Stomach (tissue), 9 donors: Measurements from ENCODE around the gene ATP6V0C. TPM values are rescaled to one million over a fixed set of nuclear protein-coding genes. Genes with fewer than 3 reads are reported as not detected.

ENCODE experiments used
- DNase-seq, 2 donors: peaks; one replicate each; pipeline versions ENCODE4 v3.0.0 to v3.0.0-alpha.2; 2013 to 2019
- H3K27ac ChIP-seq, 5 donors: fragments of 200-600 bp in 4 of 5; sonication (generic) in 4 of 5; one replicate each; pipeline ENCODE4 v1.5.1; 2013 to 2019; ENCODE audit warnings: mild to moderate bottlenecking in 1 of 5, moderate library complexity in 1 of 5
- H3K27me3 ChIP-seq, 3 donors: fragments of 200-600 bp; sonication (generic); one replicate each; pipeline ENCODE4 v1.5.1; 2017 to 2019; ENCODE audit warnings: mixed run types in 1 of 3
- H3K36me3 ChIP-seq, 4 donors: fragments of 200-600 bp; sonication (generic); 1 replicate in 3 of 4; 2 replicates in 1 of 4; pipeline ENCODE4 v1.5.1; 2016 to 2019
- H3K4me1 ChIP-seq, 4 donors: fragments of 200-600 bp; sonication (generic); one replicate each; pipeline ENCODE4 v1.5.1; 2016 to 2019
- H3K4me3 ChIP-seq, 4 donors: fragments of 200-600 bp; sonication (generic) in 3 of 4; one replicate each; pipeline ENCODE4 v1.5.1; 2016 to 2019; ENCODE audit warnings: mild to moderate bottlenecking in 1 of 4
- H3K9me3 ChIP-seq, 4 donors: fragments of 200-600 bp; sonication (generic); one replicate each; pipeline ENCODE4 v1.5.1; 2016 to 2019
- CTCF ChIP-seq, 7 experiments: fragments of 450-650 bp in 4 of 7; fragments of 200-600 bp in 3 of 7; sonication (generic) in 3 of 7; IDR thresholded peaks; one replicate each; pipeline ENCODE4 v1.5.1; 2016 to 2019; ENCODE audit warnings: antibody characterized with exemption in 7 of 7, control low read depth in 2 of 7, mild to moderate bottlenecking in 1 of 7
- EP300 ChIP-seq: sonication (generic); formaldehyde crosslinking; IDR thresholded peaks from one replicate; pipeline ENCODE4 v1.6.1; 2017; ENCODE audit warnings: antibody characterized with exemption
- POLR2A ChIP-seq, 4 donors: fragments of 450-650 bp; IDR thresholded peaks; one replicate each; pipeline ENCODE4 v1.6.1; 2016; ENCODE audit warnings: antibody characterized with exemption in 4 of 4, control low read depth in 2 of 4, mild to moderate bottlenecking in 1 of 4, moderate library complexity in 1 of 4
- POLR2AphosphoS5 ChIP-seq, 3 donors: sonication (generic); formaldehyde crosslinking; IDR thresholded peaks; one replicate each; pipeline ENCODE4 v1.6.1; 2016; ENCODE audit warnings: antibody characterized with exemption in 3 of 3
- WGBS, 5 donors: extraction: QIAGEN DNeasy Blood & Tissue Kit in 3 of 5; methylation state at CpG; one replicate each; pipeline versions ENCODE4 v1.1.5 to v1.1.7; 2013 to 2018; 5-methylcytosine and 5-hydroxymethylcytosine counted together
- intact Hi-C: fragments of 100-400 bp; cut with DNase I; formaldehyde crosslinking; loops from one replicate; pipeline ENCODE4 v1.15.1; 2023; ENCODE audit warnings: low total_unique reads
- polyA plus RNA-seq, 3 donors: library from polyadenylated mRNA; stranded (reverse); fragments of 200-250 nt; gene quantifications; one replicate each; pipeline ENCODE4 v1.2.3, GENCODE V29; 2013
- total RNA-seq, 5 donors: library from RNA; depleted of rRNA; stranded (reverse); fragments of >200 nt; gene quantifications; one replicate each; pipeline versions ENCODE4 v1.1.0 to v1.2.3, GENCODE V29; 2014 to 2016
- donor health status: healthy with polysubstance abuse.
- donor health status: Bipolar disorder and iron deficiency.
- donor health status: healthy.

ATP6V0C gene
- total and polyA plus RNA-seq, 8 donors, result 8.1 to 169 (median 75.3) TPM

GRCh38 chr16:2497116-2497630, 16.6 kb upstream of the ATP6V0C start:
- no peak for DNase-seq
- intact Hi-C loops, result loop anchor here (5.0 to 10.0 kb wide), 2 partner anchors 155 to 302 kb away; partner anchors contain the start of genes ABCA3 and CASKIN1
- peak overlapping the region in 1 of 5 donors; percentile 24 for H3K27ac ChIP-seq
- no peak for TF ChIP-seq POLR2A (IDR thresholded peaks at IDR 0.05)
- 36 to 63% (median 60%) methylated on average over 6 to 21 of the region's 21 CpGs for WGBS, 5 donors
- H3K9me3 ChIP-seq, result no peaks in the 10 kb centered on the region
- H3K27me3 ChIP-seq, result no peaks in the 10 kb centered on the region
- H3K4me3 ChIP-seq, result no peak overlapping the region
- H3K4me1 ChIP-seq, result peaks cover 14 to 39% (median 28%) of the 10 kb centered on the region in 4 donors
- H3K36me3 ChIP-seq, result peaks cover 0 to 57% (median 41%) of the 10 kb centered on the region in 4 donors

- H3K27me3 ChIP-seq, result no peaks in the 10 kb centered on the region
- intact Hi-C loops, result loop anchor here (5.0 to 10.0 kb wide), 2 partner anchors 156 to 303 kb away; partner anchors contain the start of genes ABCA3 and CASKIN1
- TF ChIP-seq POLR2AphosphoS5 (IDR thresholded peaks at IDR 0.05) (no peak), POLR2A (IDR thresholded peaks at IDR 0.05) (no peak), EP300 (no peak), CTCF (IDR thresholded peaks at IDR 0.05) (no peak)
- peaks cover 0 to 57% (median 41%) of the 10 kb centered on the region in 4 donors for H3K36me3 ChIP-seq
- no peaks in the 10 kb centered on the region for H3K9me3 ChIP-seq
- H3K4me1 ChIP-seq, result peaks cover 14 to 47% (median 35%) of the 10 kb centered on the region in 4 donors
- H3K4me3 ChIP-seq, result no peak overlapping the region
- WGBS, 5 donors, result 80 to 91% (median 89%) methylated on average over 19 to 26 of the region's 26 CpGs
- DNase-seq, result no peak
- H3K27ac ChIP-seq, result peak overlapping the region in 1 of 5 donors; percentile 1
Observed at GRCh38 chr16:2497695-2498484, 15.9 kb upstream of the ATP6V0C start.

GRCh38 chr16:2498531-2499253, 15.1 kb upstream of the ATP6V0C start:
- 61 to 77% (median 64%) methylated on average over 7 to 15 of the region's 15 CpGs for WGBS, 5 donors
- no peaks in the 10 kb centered on the region for H3K9me3 ChIP-seq
- peaks cover 0 to 50% (median 41%) of the 10 kb centered on the region in 4 donors for H3K36me3 ChIP-seq
- intact Hi-C loops, result loop anchor here (5.0 to 10.0 kb wide), 2 partner anchors 156 to 304 kb away; partner anchors contain the start of genes ABCA3 and CASKIN1
- H3K4me3 ChIP-seq, result no peak overlapping the region
- H3K27ac ChIP-seq, result peak overlapping the region in 2 of 5 donors; percentile 1 to 46
- H3K4me1 ChIP-seq, result peaks cover 14 to 52% (median 38%) of the 10 kb centered on the region in 4 donors
- no peaks in the 10 kb centered on the region for H3K27me3 ChIP-seq
- TF ChIP-seq EP300, result no peak
- TF ChIP-seq POLR2A (IDR thresholded peaks at IDR 0.05), result no peak
- TF ChIP-seq POLR2AphosphoS5 (IDR thresholded peaks at IDR 0.05), result no peak
- TF ChIP-seq CTCF (IDR thresholded peaks at IDR 0.05), result no peak
- peak in 1 of 2 donors; percentile 76 for DNase-seq

- no peak for DNase-seq
- no peak for TF ChIP-seq CTCF (IDR thresholded peaks at IDR 0.05)
- no peak for TF ChIP-seq POLR2AphosphoS5 (IDR thresholded peaks at IDR 0.05)
- TF ChIP-seq POLR2A (IDR thresholded peaks at IDR 0.05), result no peak
- no peak for TF ChIP-seq EP300
- Histone ChIP-seq H3K36me3 (peaks cover 0 to 50% (median 41%) of the 10 kb centered on the region in 4 donors), H3K9me3 (no peaks in the 10 kb centered on the region), H3K27ac (peak overlapping the region in 1 of 5 donors; percentile 46), H3K27me3 (no peaks in the 10 kb centered on the region), H3K4me3 (no peak overlapping the region), H3K4me1 (peaks cover 14 to 52% (median 38%) of the 10 kb centered on the region in 4 donors)
- WGBS, 5 donors, result 80 to 97% (median 92%) methylated on average over 1 to 6 of the region's 6 CpGs
- intact Hi-C loops, result loop anchor here (5.0 to 10.0 kb wide), 2 partner anchors 157 to 305 kb away; partner anchors contain the start of genes ABCA3 and CASKIN1
Observed at GRCh38 chr16:2499454-2499853, 14.3 kb upstream of the ATP6V0C start.
